Midbrain (tissue), 1 donor: Measurements from ENCODE around the gene IL1RAP.
"Not testable (repeated sequence)": the region's sequence is repeated elsewhere in the genome, so short reads cannot be mapped to it uniquely, and the experiment has no call there.

ENCODE experiments used
- DNase-seq: peaks from one replicate; lab custom pipeline; 2025; lab: John Stamatoyannopoulos, UW

The IL1RAP gene

GRCh38 chr3:190513409-190514370, at the start of gene IL1RAP:
TSS of gene IL1RAP (plus strand) at chr3:190514085. CDS start at chr3:190564290, 50,205 bp downstream.
- DNase-seq, result peak; percentile 84

GRCh38 chr3:190467922-190468321, 46.0 kb upstream of the IL1RAP start:
- no peak for DNase-seq

DNA sequence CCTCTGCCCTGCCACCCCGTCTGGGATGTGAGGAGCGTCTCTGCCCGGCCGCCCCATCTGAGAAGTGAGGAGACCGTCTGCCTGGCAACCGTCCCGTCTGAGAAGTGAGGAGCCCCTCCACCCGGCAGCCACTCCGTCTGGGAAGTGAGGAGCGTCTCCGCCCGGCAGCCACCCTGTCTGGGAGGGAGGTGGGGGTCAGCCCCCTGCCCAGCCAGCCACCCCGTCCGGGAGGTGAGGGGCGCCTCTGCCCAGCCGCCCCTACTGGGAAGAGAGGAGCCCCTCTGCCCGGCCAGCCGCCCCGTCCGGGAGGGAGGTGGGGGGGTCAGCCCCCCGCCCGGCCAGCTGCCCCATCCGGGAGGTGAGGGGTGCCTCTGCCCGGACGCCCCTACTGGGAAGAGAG, 40.6 kb upstream of the IL1RAP start:
- DNase-seq, result not testable (repeated sequence)

DNA sequence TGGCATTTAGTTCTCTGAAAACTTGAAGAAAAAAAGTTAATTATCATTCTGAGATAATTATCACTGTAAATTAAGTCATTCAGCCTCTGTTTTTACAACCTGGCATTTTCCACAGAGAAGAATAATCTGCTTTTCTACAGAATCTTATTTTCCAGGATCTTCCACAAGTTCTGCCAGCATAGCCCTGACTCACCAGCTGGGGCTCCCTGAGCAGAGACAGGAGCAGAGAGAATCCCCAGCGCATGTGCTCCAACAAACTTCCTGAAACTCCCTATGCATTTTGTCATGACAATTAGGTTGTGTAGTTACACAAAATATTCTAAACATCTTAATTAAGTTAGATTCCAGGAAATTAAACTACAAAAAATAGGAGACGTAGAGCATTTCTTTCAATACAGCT, 32.1 kb upstream of the IL1RAP start:
- DNase-seq, result no peak

GRCh38 chr3:190485830-190486532, 27.9 kb upstream of the IL1RAP start:
- no peak for DNase-seq

GRCh38 chr3:190486533-190486864, 27.4 kb upstream of the IL1RAP start:
- no peak for DNase-seq

DNA sequence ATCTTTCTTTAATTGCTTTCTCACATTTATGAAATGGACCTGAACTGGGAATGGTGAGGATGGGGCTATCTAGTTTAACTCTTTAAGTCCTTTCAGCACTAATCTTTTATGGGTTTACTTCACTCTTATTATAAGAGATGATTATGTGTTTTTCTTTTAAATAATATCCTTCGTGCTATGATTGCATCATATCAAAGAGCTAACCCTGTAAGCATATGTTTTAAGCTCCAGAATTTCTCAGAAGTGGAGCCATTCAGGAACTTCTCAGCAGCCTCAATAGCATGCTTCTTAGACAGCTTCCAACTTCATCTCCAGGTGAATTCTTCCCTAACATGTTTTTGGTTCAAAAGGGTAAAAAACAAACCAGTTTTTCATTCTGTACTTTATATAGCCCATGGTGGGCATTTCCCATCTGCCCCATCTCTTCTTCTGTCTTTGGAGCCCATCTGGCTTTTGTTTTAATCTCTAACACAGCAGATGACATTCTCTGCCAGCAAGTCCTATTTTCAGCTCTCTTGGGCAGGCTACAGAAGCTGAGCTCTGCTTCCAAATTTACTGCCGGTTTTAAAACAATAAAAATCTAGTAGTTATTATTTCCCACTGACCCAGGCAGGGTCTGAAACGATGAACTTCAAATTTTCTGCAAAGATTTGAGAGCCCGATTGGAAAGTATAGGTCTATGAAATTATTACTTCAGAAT, 26.8 kb upstream of the IL1RAP start:
- no peak for DNase-seq

DNA sequence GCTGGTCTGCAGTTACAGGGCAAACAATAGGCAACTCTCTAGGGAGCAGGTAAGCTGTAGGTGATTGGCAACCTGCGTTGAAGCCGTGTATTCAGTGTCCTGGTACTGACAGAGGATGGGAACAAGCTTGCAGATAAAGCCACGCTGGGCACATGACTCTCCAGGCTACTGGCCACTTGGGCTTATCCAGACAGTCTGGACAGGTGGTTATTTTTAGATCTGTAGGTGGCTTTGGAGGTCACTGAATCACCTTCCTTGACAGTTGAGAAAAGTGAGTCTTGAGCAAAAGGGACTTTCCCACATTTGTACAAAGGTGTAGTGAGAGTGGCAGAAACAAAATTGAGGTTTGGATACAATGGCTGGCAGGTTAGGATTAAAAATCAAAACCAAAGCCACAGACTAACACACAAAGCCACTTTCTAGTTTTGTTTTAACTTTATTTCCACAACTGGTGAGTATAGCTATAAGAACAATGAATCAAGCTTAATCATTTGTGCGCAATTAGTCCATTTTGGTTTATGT, 22.3 kb upstream of the IL1RAP start:
- no peak for DNase-seq

GRCh38 chr3:190492129-190492528, 21.8 kb upstream of the IL1RAP start:
- no peak for DNase-seq

DNA sequence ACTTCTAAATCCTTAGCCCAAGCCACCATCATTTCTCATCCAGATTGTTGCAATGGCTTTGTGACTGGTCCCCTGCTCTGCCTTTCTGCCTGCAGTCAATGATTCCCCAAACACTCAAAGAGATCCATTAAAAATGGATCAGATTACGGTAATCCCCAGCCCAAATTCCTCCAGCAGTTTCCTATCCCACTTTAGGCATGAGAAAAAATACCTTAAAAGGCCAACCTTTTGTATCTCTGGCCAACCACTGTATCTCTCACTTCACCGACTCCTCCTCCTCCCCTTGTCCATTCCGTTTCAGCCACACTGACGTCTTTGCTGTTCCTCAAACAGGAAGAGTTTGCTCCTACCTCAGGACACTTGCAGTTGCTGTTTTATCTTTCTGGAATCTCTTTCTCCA, 20.9 kb upstream of the IL1RAP start:
- no peak for DNase-seq

- DNase-seq, result no peak
These were observed 19.0 kb upstream of the IL1RAP start for GRCh38 chr3:190494907-190495306.

DNA sequence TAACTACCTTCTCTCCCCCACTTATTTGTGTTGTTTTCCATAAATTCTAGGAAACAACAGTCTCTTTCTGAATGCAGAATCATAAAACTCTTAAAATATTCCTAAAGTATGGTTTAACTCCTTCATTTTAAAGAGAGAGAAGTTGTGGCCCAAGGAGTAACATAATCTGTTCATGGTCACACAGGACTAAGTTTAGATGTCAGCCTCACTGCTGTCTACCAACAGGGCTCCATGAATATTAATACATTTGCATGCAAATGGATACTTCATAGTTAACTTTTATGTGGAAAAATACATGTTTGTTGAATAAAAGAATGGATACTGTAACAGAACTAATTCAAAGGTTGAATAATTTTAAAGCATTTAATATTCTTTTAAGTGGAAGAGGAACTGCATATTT, 18.5 kb upstream of the IL1RAP start:
- no peak for DNase-seq

GRCh38 chr3:190495796-190496195, 18.1 kb upstream of the IL1RAP start:
- no peak for DNase-seq

DNA sequence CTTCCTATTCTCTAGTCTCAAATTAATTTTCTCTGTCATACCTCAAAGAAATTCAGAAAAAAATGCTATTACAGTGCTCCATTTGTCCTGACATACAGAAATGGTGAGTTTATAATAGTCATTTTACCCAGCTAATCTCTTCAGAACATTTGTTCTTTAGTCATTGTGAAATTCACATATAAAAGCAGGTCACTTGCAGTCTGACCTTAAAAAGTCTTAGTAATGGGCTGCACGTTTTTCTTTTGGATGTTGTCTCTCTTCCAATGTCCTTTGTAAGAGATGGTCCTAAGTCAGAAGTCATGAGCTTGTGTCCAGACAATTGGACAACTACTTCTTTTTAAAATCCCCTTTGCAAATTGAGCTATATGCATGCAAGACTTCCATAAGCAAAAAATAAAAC, 17.0 kb upstream of the IL1RAP start:
- no peak for DNase-seq

DNA sequence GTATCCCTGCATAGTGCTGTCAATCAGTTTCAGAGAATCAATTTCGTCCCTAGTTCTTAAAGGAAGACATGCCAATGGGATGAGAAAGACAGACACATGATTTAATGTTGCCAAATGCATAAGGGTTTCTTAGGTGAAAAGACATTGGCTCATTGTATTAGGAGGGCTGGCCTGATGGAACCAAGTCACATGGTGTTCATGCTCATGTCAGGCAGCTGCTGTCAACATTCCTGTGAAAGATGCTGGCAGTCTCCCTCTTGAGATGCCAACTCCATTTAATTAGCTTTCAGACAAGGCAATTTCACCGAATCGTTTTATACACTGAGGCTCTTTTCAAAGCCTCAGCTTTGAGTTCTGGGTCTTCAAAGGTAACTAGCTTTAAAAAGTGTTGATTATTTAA, 16.1 kb upstream of the IL1RAP start:
- DNase-seq, result no peak

DNA sequence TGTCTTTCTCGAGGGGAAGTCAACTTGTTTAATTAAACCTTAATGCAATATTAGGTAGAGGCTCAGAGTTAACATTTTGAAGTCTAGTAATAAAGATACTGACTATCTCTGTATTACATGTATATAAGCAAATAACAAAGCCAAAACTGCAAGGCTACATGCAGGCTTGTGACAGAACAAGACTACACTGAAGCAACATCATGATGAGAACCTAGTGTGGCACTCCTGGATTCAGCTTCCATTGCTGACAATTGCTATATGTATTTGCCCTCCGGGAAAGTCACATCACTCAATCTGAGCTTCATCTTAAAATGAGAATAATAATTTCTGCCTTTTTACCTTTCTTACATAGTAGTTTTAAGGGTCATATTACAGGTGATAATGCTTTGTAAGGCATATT, 15.6 kb upstream of the IL1RAP start:
- DNase-seq, result no peak

- no peak for DNase-seq
These were observed 14.8 kb upstream of the IL1RAP start for GRCh38 chr3:190499122-190499521.

GRCh38 chr3:190502946-190503345, 10.9 kb upstream of the IL1RAP start:
- peak; percentile 11 for DNase-seq

DNA sequence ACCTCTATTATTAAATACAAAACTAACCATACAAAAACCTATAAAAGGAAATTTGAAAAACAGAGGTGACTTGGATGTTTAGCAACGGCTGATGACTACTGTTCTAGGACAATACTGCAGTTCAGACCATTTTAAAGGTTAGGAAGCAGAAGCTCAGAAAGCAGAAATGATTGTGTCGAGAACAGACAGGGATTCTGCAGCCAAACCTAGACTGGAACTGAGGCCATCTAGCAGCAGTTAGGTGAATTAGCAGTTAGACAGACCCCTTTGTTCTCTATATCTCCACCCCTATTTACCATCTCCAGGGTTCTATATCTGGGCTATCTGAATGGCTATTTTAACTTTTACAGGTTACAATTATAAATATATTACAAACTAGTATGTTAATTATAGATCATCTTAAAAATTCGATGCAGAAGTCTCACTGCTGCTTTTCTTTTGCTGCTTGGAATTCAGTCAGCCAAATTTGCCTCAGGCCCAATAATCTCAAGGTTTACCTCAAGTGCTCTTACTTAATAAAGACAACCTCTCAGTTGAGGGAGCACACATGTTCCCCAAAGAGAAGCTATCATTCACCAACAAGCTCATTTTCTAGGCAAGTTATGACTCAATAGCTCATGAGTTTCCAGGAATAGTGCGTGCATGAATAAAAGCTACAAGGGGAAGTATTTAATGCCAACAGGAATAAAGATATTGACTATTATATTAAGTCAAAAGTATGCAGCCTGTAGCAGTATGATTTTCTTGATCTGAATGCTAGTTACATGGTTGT, 9.3 kb upstream of the IL1RAP start:
- DNase-seq, result peak; percentile 16

GRCh38 chr3:190505381-190506003, 8.4 kb upstream of the IL1RAP start:
- DNase-seq, result no peak

DNA sequence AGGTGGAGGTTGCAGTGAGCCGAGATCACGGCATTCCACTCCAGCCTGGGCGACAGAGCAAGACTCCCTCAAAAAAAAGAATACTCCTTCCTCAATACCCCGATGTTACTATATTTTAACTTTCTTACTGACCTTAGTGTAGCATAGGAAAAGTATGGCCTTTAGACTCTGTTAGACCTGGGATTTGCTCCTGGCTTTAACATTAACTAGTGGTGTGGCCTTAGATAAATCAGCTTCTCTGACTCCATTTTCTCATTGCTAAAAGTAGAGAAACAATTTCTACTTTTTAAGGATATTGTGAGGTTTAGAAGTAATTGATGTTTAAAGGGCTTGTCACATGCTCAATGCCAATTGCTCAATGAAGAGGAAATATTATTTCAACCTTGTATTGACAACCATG, 7.6 kb upstream of the IL1RAP start:
- no peak for DNase-seq
